SK-N-MC (cell line): Measurements from ENCODE around the gene OTX2.

ENCODE experiments used
- DNase-seq: peaks from one replicate; pipeline ENCODE4 v3.0.0-alpha.2; 2011; ENCODE audit warnings: low read depth, low spot score
- H3K27ac ChIP-seq: fragments of 200-600 bp; sonication (generic); 2 replicates; pipeline ENCODE4 v1.5.1; 2016; ENCODE audit warnings: mixed run types
- H3K36me3 ChIP-seq: fragments of 200-600 bp; sonication (generic); 2 replicates; pipeline ENCODE4 v1.6.1; 2017; ENCODE audit warnings: antibody characterized with exemption, low read length, mixed read lengths; ENCODE audit not compliant: insufficient read depth
- H3K4me3 ChIP-seq: fragments of 200-600 bp; sonication (generic); 2 replicates; pipeline ENCODE4 v1.5.1; 2016
- H3K9ac ChIP-seq: fragments of 200-600 bp; sonication (generic); 2 replicates; pipeline ENCODE4 v1.8.0; 2017; ENCODE audit warnings: mixed run types, mixed read lengths; ENCODE audit not compliant: insufficient read length
- H3K9me3 ChIP-seq: fragments of 200-600 bp; sonication (generic); 2 replicates; pipeline ENCODE4 v1.6.1; 2017; ENCODE audit warnings: low read depth, mild to moderate bottlenecking, antibody characterized with exemption, low read length, moderate library complexity, mixed read lengths
- EZH2 ChIP-seq: fragments of 200-600 bp; sonication (generic); IDR thresholded peaks from one replicate; pipeline ENCODE4 v1.6.1; 2017; ENCODE audit warnings: antibody characterized with exemption
- FOXP2 ChIP-seq: optimal IDR thresholded peaks from 2 replicates; pipeline ENCODE3; 2011; ENCODE audit warnings: mild to moderate bottlenecking, moderate library complexity; ENCODE audit not compliant: insufficient read depth; ENCODE audit errors: extremely low read length, control extremely low read depth
- POLR2AphosphoS5 ChIP-seq: IDR thresholded peaks from 2 replicates; pipeline ENCODE4 v1.6.1; 2012; ENCODE audit warnings: mild to moderate bottlenecking, low read depth, low read length, borderline replicate concordance

The OTX2 gene

DNA sequence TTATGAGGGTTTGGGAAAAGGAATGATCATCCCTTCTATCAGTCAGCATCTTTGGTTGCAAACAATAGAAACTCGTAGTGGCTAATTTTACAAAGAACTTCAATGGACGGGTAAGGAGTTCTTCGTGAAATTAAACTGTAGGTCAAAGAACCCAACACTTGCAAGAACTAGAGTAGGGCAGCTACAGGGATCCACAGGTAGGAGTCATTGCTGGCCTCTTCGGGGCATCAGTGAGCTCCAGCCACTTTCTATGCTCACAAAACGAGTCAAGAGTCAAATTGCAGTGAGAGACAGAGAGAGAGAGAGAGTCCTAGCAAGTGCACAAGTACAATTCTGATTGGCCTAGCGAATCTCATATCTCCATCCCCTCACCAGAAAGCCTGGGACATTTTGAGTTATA is 29.9 kb upstream of the OTX2 start:
- no peak for TF ChIP-seq EZH2
- TF ChIP-seq POLR2AphosphoS5 = no peak
- TF ChIP-seq FOXP2 = no peak
- no peak for DNase-seq
- no peak overlapping the region for H3K27ac ChIP-seq
- peaks cover 8% of the 10 kb centered on the region; the same call in 1 of the 2 replicates for H3K36me3 ChIP-seq
- H3K9me3 ChIP-seq = no peaks in the 10 kb centered on the region
- no peak overlapping the region for H3K9ac ChIP-seq
- no peak overlapping the region for H3K4me3 ChIP-seq

DNA sequence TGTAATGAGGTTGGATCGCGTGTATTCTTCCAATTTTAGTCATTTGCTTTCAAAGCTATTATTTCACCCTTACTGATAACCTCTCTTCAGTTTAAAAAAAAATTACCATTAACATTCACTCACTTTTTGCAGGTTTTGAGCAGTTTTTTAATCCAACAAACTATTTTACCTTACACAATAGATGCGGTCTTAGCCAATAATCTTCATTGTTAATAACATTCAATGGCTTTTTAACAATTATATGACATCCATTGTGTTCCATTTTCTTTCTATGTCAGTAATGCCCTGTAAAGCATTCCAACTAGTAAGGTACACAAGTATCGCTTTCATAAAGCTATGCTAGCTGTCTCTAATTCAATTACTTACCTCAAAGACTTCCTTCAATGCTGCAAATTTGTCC is 18.9 kb upstream of the OTX2 start:
- TF ChIP-seq FOXP2 = no peak
- TF ChIP-seq EZH2 = no peak
- no peak for TF ChIP-seq POLR2AphosphoS5
- no peak for DNase-seq
- Histone ChIP-seq H3K4me3 (no peak overlapping the region), H3K36me3 (peaks cover 30% of the 10 kb centered on the region), H3K9me3 (no peaks in the 10 kb centered on the region), H3K9ac (no peak overlapping the region), H3K27ac (no peak overlapping the region; the same call in 1 of the 2 replicates)

DNA sequence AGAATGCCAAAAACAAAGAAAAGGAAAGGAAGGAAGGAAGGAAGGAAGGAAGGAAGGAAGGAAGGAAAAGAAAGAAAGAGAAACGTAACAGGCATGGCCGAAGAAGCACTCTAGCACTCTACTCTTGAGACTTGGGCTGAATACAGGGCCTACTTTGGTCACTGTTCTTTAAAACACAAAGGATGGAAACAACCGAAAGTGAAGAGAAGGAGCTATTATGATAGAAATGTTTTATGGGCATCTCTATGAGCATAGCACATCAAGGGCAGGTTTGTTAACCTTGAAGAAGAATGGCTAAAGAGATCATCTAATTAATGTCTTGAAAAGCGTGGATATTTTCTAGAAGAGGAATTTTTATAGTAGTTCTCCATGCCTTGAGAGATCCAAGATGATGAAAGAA is 15.9 kb upstream of the OTX2 start:
- DNase-seq = peak; percentile 87
- TF ChIP-seq POLR2AphosphoS5 (peak; percentile 53; the same call in 1 of the 2 replicates), FOXP2 (no peak), EZH2 (no peak)
- Histone ChIP-seq H3K27ac (peak overlapping the region; percentile 99), H3K9ac (peak overlapping the region; percentile 70), H3K9me3 (no peaks in the 10 kb centered on the region), H3K4me3 (peak overlapping the region; percentile 31; the same call in 1 of the 2 replicates), H3K36me3 (peaks cover 30% of the 10 kb centered on the region)

DNA sequence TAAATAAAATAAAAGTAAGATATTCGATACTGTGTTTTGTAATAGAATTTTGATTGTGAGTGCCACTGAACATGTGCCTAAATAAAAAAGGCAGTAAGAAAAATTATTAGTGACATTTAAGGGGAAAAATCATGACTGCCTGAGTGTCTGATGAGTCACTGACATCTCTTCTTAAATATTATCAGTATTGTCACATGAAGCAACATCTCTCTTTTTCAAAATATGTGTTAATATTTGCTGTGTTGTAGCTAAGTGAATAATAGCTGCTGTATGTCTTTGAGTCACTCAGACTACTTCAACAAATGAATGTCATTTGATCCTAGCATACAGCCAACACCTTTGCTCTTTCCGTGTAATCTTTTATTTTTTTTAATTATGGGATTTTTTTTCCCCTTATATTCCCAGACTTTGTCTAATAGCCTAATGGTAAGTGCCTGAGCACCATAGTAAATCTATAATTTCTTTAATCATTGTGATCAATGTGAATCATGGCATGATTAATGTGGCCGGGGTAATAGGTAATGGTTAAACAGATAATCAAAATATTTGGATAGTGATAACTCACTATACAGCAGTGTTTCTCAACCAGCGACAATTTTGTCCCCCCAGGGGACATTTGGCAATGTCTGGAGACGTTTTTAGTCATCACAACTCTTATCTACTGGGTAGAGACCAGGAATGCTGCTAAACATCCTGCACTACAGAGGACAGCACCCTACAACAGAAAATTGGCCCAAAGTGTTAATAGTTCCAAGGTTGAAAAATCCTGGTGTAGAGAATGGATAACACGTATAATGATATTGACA is 11.7 kb upstream of the OTX2 start:
- Histone ChIP-seq H3K9me3 (no peaks in the 10 kb centered on the region), H3K4me3 (peak overlapping the region; percentile 34; the same call in 1 of the 2 replicates), H3K9ac (peak overlapping the region; percentile 40), H3K36me3 (peaks cover 8% of the 10 kb centered on the region; the same call in 1 of the 2 replicates), H3K27ac (peak overlapping the region; percentile 99)
- DNase-seq = no peak
- no peak for TF ChIP-seq EZH2

DNA sequence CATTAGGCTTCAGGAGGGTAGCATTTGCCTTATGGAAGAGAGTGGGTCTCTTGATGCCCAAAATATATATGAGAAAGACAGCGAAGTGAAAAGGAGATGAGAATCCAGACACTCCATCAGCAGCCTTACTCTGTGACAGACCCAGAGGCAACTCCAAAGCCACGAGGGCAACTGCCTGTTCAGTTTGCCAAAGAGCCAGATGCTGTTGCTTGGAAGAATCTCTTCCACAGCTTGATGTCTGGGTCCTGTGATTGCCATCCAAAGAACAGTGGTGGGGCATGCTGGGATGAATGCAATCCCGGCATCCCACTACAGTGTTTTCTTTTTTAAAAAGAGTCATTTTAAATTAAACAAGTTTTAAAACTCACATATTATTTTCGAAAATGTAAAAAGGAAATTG is 10.9 kb upstream of the OTX2 start:
- H3K36me3 ChIP-seq = peaks cover 8% of the 10 kb centered on the region; the same call in 1 of the 2 replicates
- DNase-seq = no peak
- TF ChIP-seq POLR2AphosphoS5 = no peak
- no peak for TF ChIP-seq EZH2
- TF ChIP-seq FOXP2 = no peak
- peak overlapping the region; percentile 99 for H3K27ac ChIP-seq
- H3K9ac ChIP-seq = peak overlapping the region; percentile 34
- H3K9me3 ChIP-seq = no peaks in the 10 kb centered on the region
- H3K4me3 ChIP-seq = 0 out of 2 replicates have a peak overlapping the region, but pooled peaks have one; percentile 7

DNA sequence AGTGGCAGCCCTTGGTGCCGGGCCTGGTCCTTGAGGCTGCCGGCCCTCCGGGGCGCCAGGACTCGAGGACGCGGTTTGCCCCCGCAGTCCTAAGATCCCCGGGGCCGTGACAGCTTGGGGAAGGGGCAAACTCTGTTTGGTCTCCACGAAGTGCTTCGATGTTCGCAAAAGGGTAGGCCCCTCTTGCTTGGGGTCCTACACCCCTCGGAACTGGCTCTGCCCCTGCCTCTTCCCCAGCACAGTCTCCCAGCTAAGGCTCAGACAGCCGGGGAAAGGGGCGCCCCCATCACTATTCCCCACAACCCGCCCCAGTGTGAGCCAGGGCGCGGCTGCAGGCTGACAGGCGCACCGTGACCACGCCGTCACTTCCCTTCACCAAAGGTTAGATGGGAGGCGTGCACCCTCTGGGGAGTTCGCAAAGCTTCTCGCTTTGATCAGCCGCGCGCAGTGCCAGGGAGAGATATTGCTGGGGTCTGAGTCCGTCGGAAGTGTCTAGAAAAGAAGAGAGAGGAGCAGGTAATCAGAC is 7.2 kb upstream of the OTX2 start:
- Histone ChIP-seq H3K27ac (peak overlapping the region; percentile 99), H3K9me3 (no peaks in the 10 kb centered on the region), H3K9ac (no peak overlapping the region), H3K4me3 (no peak overlapping the region), H3K36me3 (no peaks in the 10 kb centered on the region)
- DNase-seq = no peak
- no peak for TF ChIP-seq POLR2AphosphoS5
- no peak for TF ChIP-seq FOXP2
- TF ChIP-seq EZH2 = no peak

DNA sequence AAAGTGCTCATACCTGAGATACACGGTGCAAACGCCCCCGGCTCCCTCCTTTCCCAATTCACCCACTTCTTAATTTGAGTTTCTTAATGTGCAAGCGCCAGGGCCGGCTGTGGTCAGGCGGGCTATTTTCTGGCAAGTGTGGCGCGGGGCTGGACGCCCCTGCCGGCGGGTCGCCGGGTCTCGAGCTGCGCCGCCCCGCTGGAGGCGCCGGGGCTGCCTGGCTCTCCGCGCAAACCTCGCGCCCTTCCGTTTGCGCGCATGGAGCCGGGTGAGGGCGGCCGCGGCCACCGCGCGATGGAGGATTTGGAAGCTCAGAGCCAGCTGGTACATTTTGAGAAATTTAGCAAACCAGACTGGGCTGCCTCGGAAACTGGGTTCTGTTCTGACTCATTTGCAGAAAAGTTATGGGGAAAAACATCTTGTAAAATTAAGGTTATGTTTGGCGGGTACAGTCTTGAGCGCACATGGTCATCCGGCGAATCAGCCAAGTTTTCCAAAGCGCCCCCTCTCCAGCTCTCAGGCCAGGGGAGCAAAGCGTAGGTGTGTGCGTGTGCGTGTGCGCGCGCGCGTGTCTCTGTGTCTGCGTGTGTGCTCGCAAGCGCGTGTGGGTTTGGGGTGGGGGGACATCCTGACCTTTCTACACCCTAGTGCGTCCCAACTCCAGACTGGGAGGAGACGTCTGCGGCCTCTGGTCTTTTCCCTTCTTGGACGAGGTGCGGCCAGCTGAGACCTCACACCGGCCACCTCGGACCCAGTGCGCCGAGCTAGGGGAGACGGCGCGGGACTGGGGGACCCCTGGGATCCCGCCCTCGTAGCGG is 6.5 kb upstream of the OTX2 start:
- no peak for TF ChIP-seq POLR2AphosphoS5
- no peak for TF ChIP-seq EZH2
- no peak for TF ChIP-seq FOXP2
- DNase-seq = no peak
- no peaks in the 10 kb centered on the region for H3K36me3 ChIP-seq
- peak overlapping the region; percentile 87 for H3K9ac ChIP-seq
- H3K27ac ChIP-seq = peak overlapping the region; percentile 99
- H3K9me3 ChIP-seq = no peaks in the 10 kb centered on the region
- peak overlapping the region; percentile 93 for H3K4me3 ChIP-seq

DNA sequence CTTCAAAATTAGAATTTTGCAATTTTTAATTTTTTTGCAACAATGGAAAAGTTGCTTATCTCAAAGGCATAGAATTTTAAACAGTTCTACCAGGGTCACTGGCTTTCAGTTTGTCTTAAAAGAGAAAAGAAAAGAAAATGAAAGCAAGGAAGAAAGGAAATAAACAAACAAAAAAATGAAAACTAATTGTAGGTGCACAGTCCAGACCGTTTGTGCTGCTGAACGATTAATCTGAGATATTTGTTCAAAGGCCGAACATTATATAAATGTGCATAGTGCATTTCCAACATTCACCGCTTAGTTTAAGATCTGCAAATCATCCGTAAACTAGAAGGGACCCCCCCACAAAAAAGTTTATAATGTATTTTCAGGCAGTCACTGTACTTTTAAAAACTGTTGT is 5.5 kb upstream of the OTX2 start:
- no peaks in the 10 kb centered on the region for H3K9me3 ChIP-seq
- DNase-seq = no peak
- H3K36me3 ChIP-seq = no peaks in the 10 kb centered on the region
- H3K4me3 ChIP-seq = peak overlapping the region; percentile 93
- peak overlapping the region; percentile 87 for H3K9ac ChIP-seq
- TF ChIP-seq POLR2AphosphoS5 (no peak), EZH2 (no peak), FOXP2 (no peak)
- H3K27ac ChIP-seq = peak overlapping the region; percentile 99
